ENCODE measurements around the gene APEX1. TPM values are rescaled to one million over a fixed set of nuclear protein-coding genes. Genes with fewer than 3 reads are reported as not detected.

The APEX1 gene
- total RNA-seq, 1 experiment from 2014 or later, result 235 TPM

DNA sequence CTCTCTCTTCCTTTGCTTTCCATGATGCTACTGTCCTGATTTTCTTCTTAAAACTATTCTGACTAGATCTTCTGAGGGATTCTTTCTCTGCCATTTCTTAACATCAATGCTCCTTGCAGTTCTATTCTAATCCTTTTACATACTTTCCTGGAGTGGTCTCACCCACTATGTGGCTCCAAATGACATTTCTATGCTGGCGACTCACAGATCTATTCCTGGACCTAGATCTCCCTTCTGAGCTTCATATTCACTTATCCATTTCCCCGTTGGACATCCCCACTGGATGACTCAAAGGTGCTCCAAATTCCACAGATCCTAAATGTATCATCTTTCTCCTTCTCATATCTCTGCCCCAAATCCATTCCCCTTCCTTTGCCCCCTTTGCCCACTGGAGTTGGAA lies 45.8 kb upstream of the APEX1 start:
- H3K4me2 ChIP-seq (ENCODE audit: low read length), result peak overlapping the region; percentile 36
- BruUV-seq (replicated peaks), result no TSS peak

DNA sequence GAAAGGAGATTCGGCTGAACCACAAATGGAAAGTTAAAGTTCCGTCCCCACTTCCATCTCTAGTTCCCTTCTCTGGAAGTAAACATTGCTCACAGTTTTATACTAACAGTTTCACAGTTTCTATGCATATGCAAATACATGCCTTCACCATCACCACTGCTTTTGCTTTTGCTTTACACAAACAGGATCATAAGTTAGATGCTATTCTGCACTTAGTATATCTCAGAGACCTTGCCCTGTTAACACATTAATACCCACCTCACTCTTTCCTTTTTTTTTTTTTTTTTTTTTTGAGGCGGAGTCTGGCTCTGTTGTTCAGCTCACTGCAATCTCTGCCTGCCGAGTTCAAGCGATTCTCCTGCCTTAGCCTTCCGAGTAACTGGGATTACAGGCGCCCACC lies 42.6 kb upstream of the APEX1 start:
- Histone ChIP-seq H3K4me2 (ENCODE audit: low read length) (peak overlapping the region; percentile 92), H3K79me2 (ENCODE audit: insufficient read depth, low read length) (peaks cover 19% of the 10 kb centered on the region), H3K4me1 (ENCODE audit: control insufficient read depth in 1 of 2, insufficient read depth in 2 of 2, low read length in 2 of 2) (peaks cover 11 to 41% of the 10 kb centered on the region in 2 experiments), H3K27ac (ENCODE audit: low read depth, low read length) (peak overlapping the region; percentile 98), H3K36me3 (ENCODE audit: control insufficient read depth in 1 of 2, insufficient read depth in 2 of 2, low read length in 2 of 2) (peaks cover 6% of the 10 kb centered on the region in 2 experiments; a peak in 2 of 4 replicates), H3K9ac (ENCODE audit: low read length) (peak overlapping the region; percentile 86), H4K20me1 (ENCODE audit: insufficient read depth) (no peaks in the 10 kb centered on the region), H3K9me3 (ENCODE audit: control insufficient read depth in 1 of 2, insufficient read depth in 1 of 2, low read depth in 1 of 2, low read length in 2 of 2) (no peaks in the 10 kb centered on the region), H3K9me2 (ENCODE audit: insufficient read depth) (no peaks in the 10 kb centered on the region), H3K27me3 (ENCODE audit: insufficient read depth, low read length) (no peaks in the 10 kb centered on the region), H3K4me3 (replicated peaks in 1 of 2; ENCODE audit: low read depth in 1 of 2, low read length in 2 of 2) (peak overlapping the region; percentile 91 to 96), H2AFZ (ENCODE audit: low read depth, low read length, poor library complexity, severe bottlenecking) (no peak overlapping the region)
- DNase-seq (ENCODE audit: low read depth, low spot score) (no peak), ATAC-seq (peak; percentile 0; the same call in 1 of the 2 replicates)
- RAD21 ChIA-PET (ENCODE audit: low non-redundant PET in 1 of 2, low total read pairs in 2 of 2, uncharacterized antibody in 2 of 2, unreplicated experiment in 2 of 2), result no interaction called here
- CTCF ChIA-PET, result interaction anchor here (1.5 kb wide), 1 partner anchor 49 kb away, joined by 4 read pairs; the partner anchor contains the start of gene PIP4P1
- TF ChIP-seq POLR2A (IDR thresholded peaks at IDR 0.05; ENCODE audit: borderline replicate concordance, extremely low read depth, insufficient read depth, insufficient read length) (no peak), CEBPB (IDR thresholded peaks at IDR 0.05; ENCODE audit: low read depth) (no peak), CBX3 (IDR thresholded peaks at IDR 0.05; ENCODE audit: low read depth) (no peak), FOSL1 (IDR thresholded peaks at IDR 0.05; ENCODE audit: low read depth) (no peak)
- intact Hi-C loops (cut with micrococcal nuclease), result loop anchor here (5.0 kb wide), 1 partner anchor 70 kb away; the partner anchor contains the start of gene PARP2
- POLR2A ChIA-PET, result interaction anchor here (1.2 to 3.8 kb wide), 5 partner anchors 9 to 69 kb away, joined by 4 to 30 read pairs (median 8); partner anchors contain the start of genes APEX1, OSGEP, PARP2 and PIP4P1
- BruUV-seq (replicated peaks), result no TSS peak

More for the DNA sequence above, 45.8 kb upstream of the APEX1 start:
- Histone ChIP-seq H3K36me3 (ENCODE audit: control insufficient read depth in 1 of 2, insufficient read depth in 2 of 2, low read length in 2 of 2) (peaks cover 17 to 28% of the 10 kb centered on the region in 2 experiments), H3K79me2 (ENCODE audit: insufficient read depth, low read length) (peaks cover 19% of the 10 kb centered on the region), H3K27ac (ENCODE audit: low read depth, low read length) (no peak overlapping the region), H3K9me3 (ENCODE audit: control insufficient read depth in 1 of 2, insufficient read depth in 1 of 2, low read depth in 1 of 2, low read length in 2 of 2) (no peaks in the 10 kb centered on the region), H3K4me1 (ENCODE audit: control insufficient read depth in 1 of 2, insufficient read depth in 2 of 2, low read length in 2 of 2) (peaks cover 9 to 29% of the 10 kb centered on the region in 2 experiments), H3K9ac (ENCODE audit: low read length) (no peak overlapping the region), H4K20me1 (ENCODE audit: insufficient read depth) (no peaks in the 10 kb centered on the region), H3K4me3 (replicated peaks in 1 of 2; ENCODE audit: low read depth in 1 of 2, low read length in 2 of 2) (no peak overlapping the region), H3K9me2 (ENCODE audit: insufficient read depth) (no peaks in the 10 kb centered on the region), H2AFZ (ENCODE audit: low read depth, low read length, poor library complexity, severe bottlenecking) (no peak overlapping the region), H3K27me3 (ENCODE audit: insufficient read depth, low read length) (no peaks in the 10 kb centered on the region)
- intact Hi-C loops (cut with micrococcal nuclease), result no loop called here
- DNase-seq (ENCODE audit: low read depth, low spot score) (no peak), ATAC-seq (no peak)
- ChIA-PET CTCF (no interaction called here), POLR2A (no interaction called here), RAD21 (ENCODE audit: low non-redundant PET in 1 of 2, low total read pairs in 2 of 2, uncharacterized antibody in 2 of 2, unreplicated experiment in 2 of 2) (no interaction called here)
- no peak for TF ChIP-seq CEBPB (IDR thresholded peaks at IDR 0.05; ENCODE audit: low read depth)
- no peak for TF ChIP-seq RAD21 (IDR thresholded peaks at IDR 0.05; ENCODE audit: low read depth)
- TF ChIP-seq POLR2A (IDR thresholded peaks at IDR 0.05; ENCODE audit: borderline replicate concordance, extremely low read depth, insufficient read depth, insufficient read length), result no peak
- no peak for TF ChIP-seq EZH2phosphoT487 (IDR thresholded peaks at IDR 0.05; ENCODE audit: borderline replicate concordance)
- no peak for TF ChIP-seq ELF1 (IDR thresholded peaks at IDR 0.05; ENCODE audit: borderline replicate concordance, low read depth)
- no peak for TF ChIP-seq EZH2 (IDR thresholded peaks at IDR 0.05)
- no peak for TF ChIP-seq ZFX (IDR thresholded peaks at IDR 0.05)
- no peak for TF ChIP-seq TCF7L2 (IDR thresholded peaks at IDR 0.05; ENCODE audit: borderline replicate concordance, extremely low read depth, insufficient read depth, insufficient read length)
- TF ChIP-seq, protein P1, sequence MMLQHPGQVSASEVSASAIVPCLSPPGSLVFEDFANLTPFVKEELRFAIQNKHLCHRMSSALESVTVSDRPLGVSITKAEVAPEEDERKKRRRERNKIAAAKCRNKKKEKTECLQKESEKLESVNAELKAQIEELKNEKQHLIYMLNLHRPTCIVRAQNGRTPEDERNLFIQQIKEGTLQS (IDR thresholded peaks at IDR 0.05), result no peak
- TF ChIP-seq ZNF274 (IDR thresholded peaks at IDR 0.05; ENCODE audit: low read depth, low read length), result no peak
- no peak for TF ChIP-seq JUND (IDR thresholded peaks at IDR 0.05)
